ENCODE data around the gene SHISA6.

SHISA6 gene

DNA sequence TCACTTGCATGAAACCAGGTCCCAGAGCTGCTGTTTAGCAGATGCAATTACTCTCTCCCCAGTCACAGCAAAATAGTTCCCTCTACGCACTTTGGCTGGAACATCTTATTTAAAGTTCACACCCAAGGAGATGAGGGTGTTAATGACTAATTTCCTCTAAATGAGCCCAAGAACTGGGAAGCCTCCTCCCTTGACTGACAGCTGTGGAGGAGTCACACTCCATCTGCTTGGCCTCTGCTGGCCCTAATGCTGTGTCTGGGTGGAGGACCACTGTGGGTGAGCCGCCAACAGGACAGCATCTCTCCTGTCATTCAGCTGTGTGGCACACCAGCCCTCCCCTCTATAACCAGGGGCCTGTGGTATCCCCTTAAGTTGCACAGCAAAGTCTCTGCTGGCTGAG, 115.4 kb downstream of the SHISA6 start:
- no peak for ATAC-seq

DNA sequence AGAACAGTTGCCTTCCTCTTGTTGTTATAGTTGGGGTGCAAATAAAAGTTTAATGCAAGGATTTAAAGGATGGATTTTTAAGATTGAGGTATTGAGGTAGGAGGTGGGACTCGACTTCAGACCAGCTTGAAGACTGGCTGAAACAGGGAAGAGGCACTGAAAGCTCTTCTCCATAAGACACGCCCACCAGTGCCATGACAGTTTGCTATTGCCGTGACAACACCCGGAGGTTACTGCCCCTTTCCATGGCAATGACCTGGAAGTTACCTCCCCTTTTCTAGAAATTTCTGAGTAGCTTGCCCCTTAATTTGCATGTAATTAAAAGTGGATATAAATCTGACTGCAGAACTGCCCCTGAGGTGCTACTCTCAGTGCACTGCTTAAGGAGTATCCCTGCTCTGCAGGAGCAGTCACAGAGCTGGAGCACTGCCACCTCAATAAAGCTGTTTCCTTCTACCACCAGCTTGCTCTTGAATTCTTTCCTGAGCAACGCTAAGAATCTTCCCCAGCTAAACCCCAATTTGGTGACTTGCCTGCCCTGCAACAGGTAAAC, 122.6 kb downstream of the SHISA6 start:
- ATAC-seq: no peak

DNA sequence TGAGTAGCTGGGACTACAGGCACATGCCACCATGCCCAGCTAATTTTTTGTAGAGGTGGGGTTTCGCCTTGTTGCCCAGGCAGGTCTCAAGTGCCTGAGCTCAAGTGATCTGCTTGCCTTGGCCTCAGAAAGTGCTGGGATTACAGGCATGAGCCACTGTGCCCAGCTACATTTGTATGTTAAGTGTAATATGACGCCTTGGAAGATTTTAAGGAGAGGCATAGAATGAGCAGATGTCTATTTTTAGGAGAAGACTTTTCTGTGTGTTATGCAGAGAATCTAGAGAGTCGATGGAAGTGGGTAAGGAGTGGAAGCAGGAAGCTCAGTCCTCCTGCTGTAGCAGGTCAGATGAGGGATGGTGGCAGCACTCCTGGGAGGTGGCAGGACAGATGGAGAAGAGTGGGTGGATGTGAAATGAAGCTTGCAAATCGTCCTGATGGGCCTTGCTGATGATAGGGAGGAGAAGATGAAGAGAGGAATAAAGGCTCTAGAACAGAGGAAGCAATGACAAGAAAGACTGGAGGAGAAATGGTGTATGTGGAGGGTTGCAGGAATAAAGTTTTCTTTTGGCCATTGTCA, 125.3 kb downstream of the SHISA6 start:
- ATAC-seq: no peak

DNA sequence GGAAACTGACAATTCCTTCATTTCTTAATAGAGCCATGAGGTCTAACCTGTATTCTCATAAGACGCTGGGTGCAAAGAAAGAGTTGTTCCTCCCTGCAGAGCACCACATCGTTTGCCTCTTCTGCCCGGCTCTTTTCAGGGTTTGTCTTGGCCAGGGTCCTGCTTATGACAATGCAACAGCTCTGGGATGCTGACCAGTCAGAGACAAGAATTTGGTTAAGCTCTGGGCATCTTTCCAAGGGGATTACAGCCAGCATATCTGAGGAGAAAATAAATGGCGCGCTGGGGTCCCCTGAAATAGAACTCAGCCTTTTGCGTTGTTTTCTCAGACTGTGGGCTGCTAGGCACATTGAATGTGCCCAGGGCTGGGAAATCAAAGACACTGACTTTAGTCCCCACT, 128.6 kb downstream of the SHISA6 start:
- no peak for ATAC-seq

DNA sequence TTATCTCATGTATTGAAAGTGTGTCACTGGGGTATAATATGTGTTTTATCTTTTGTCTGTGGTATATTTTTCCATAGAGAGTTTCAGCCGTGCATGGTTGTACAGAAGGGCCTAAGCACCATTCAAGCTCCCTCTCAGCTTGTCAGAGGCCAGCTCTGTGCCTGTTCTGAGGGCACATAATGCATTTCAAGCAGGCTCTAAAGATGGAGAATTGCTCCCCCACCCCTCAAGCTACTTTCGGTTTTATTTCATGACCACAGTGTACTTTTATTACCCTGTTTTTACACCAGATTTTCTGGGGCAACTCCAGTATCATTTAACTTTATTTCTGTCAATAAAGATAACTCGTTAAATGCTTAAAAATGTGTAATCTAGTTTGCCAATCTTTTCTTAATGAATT, 131.7 kb downstream of the SHISA6 start:
- no peak for ATAC-seq

DNA sequence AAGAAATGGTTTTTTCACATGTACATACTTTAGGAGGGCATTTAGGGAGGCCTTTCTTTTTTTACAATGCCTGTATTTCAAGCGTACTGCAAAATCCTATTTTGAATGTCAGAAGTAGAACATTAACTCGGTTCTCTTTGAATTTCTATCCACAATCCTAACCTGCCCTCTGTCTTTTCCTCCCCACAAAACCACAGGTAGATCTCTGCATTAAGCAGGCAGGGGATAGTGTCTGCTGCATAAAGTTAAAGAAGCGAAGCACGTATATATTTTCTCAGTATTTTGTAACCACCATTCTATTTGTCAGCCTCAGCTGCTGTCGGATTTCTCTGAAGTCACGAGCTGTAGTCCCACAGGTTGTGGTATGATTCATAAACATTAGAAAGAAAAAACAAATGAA, 137.5 kb downstream of the SHISA6 start:
- no peak for ATAC-seq

DNA sequence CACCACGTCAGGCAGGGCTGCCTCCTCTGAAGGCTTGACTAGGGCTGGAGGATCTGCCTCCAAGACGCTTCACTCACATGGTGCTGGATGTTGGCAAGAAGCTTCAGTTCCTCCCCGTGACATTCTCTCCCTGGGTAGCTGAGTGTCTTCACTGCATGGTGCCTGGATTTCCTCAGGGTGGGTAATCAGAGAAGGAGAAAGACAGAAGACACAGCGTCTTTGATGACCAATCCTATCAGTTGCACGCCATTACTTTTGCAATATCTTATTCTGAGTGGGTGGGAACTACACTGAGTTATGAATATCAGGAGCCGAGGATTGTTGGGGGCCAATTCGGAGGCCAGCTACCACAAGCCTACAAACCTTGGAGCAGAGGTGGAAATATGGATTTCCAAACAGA, 139.7 kb downstream of the SHISA6 start:
- ATAC-seq: no peak

DNA sequence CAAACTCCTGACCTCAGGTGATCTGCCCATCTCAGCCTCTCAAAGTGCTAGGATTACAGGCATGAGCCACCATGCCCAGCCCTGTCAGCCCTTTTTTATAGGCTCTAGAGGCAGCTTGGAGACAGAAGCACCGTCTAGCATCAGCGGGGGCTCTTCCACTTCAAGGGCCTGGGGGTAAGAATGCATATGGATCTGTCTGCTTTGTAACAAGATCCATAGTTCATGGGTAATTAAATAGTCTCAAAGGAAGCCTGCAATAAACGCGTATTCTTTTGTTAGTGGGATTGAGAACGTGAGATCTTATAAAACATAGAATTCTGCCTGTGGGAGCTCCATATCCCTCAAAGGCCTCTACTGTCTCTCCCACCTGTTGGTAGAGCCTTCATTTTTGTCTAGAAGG, 142.1 kb downstream of the SHISA6 start:
- no peak for ATAC-seq

DNA sequence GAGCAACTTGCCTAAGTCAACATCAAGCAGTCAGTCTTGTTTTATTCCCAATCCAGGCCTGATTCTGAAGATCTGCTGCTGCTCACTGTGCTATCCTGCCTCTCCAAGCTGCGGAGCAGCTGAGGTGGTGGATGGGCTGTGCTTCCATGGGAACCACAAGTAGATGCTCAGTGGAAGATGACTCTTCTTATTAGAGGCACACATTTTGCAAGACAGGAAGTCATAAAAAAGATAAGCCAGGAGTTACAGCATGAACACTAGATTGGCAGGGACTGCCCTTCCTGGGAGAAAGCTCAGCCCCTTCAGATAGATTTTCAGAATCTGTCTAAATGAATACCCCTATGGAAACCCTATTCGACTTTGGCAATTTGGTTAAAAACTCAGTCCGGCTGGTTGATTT, 143.1 kb downstream of the SHISA6 start:
- ATAC-seq: no peak

DNA sequence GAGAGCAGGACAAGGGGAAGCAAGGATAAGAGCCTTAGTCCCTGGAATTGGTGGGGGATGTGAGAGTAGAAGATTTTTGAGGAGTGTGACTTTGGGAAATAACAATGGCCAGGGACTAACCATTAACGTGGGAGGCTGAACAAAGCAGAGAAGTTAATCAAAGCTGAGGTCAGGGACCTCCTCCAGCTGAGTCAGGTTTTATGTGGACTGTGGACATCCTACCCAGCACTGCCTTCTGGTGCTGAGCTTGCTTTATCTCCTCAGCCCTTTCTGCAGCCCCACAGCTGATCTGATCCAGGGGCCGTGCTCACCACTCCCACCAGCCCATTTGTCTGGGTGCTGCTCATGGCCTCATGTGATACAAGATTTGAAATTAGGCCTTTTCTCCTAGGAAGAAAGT, 146.6 kb downstream of the SHISA6 start:
- no peak for ATAC-seq

DNA sequence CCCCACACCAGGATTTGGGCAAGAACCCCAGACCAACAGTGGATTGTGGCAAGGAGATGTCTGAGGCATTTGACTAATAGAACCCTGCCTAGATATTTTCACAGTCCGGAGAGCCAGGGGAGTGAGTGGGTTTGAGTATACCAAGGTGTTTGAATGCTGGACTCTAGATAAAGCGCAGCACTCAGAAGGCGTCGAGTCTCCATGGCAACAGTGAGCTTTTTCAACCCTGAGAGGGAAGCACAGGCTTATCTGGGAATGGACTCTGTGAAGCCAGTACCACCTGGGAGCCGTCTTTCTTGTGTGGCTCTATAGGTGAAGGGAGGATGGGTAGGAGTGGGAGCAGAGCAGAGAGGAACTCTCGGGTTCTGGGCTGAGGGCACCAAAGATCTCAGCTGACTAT, 147.0 kb downstream of the SHISA6 start:
- no peak for ATAC-seq

DNA sequence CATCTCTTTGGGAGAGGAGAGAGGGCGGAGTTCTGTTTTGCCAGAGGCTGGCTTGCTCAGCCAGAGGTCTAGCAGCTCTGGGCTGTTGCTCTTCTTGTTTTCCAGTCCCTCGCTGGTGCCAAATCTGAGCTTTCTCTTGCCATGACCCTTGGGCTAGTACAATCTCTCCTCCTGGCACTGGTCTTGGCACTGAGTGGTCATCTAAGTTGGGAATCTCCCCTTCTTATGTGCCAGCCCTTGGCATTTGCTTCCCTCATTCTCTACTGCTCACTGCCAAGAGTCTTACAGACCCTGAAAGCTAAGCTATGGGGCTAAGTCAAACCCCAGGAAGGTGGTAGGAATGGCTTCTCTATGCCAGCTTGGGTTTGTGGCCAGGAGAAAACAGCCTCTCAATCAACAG, 148.6 kb downstream of the SHISA6 start:
- ATAC-seq: no peak

DNA sequence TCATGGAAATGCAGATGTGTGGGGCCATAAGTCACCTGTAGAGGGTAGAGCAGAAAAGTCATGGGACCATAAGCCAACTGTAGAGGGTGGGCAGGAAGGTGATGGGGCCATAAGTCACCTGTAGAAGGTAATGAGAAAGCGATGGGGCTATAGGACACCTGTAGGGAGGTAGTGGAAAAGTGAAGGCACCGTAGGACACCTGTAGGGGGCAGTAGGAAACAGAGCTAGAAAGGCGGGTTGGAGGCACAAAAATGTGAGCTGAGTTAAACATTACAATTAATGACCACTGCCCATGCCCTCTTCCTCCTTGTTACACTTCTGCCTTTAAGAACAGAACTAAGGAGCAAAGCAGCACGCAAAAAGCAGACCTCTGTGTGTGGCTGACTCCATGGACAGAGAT, 150.1 kb downstream of the SHISA6 start:
- no peak for ATAC-seq

DNA sequence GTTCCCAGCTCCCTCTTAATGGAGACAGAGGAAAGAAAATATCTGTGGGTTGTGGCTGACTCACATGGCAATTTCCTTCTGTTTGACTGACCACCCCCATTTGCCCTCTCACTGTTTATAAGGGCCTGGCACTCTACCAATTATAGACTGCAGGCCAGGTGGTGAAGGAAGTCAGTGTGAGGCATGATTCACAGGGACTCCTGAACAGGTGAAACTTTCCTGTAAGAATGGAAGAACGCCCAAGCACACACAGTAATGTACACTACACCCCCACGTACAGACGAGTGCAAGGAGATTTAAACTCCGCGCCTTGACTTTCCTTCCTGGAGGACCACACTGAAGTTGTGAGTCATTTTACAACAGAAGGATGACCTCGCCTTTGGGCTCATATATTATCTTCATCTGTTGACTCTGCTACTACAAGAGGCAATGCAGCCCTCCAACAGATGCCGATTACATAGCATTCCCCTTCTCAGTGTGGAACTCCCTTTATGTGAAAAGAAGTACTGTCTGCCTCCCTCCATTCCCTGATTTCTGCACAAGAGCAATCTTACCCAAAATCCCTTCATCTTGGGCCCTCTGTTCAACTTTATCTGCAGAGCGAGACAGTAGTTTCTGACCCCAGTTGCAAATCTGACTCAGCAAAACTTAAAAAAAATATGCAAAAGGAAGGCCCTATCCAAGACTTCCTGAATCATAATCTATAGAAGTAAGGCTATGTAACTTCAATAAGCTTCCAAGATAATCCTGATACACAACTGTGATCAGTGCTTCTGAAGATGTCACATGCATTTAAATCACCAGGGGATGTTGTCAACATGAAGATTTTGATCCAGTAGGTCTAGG, 163.6 kb downstream of the SHISA6 start:
- no peak for ATAC-seq

DNA sequence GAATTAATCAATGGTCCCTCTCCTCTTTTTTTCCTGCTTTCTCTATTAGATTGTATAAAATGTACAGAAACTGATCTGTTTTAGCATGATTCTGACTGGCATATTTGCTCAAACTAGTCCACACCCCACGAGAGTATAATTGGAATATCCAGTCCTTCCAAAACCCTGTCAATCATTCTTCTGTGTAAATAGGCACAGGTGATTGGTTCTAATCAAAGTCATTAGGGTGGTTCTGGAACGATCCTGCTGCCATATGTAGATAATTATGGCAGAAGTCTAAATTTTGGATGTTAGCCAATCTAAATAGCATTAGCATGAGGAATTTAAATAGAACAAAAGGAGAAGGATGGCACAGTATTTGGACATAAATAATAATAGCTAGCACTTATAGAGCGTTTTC, 165.7 kb downstream of the SHISA6 start:
- no peak for ATAC-seq

DNA sequence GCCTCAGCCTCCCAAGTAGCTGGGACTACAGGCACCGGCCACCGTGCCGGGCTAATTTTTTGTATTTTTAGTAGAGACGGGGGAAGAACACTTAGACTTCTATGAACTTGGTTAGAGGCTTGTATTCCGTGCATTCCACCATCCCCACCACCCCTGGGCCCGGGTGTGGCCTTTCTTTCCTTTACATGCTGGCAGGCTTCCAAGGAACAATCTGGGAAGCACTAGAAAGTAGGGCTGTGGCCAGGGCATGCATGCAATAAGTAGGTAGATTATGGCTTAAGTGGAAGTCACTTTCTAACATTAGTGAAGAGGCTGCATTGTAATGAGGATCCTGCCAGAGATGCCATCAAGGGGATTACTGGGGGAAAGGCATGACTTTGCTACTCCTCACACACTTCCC, 171.6 kb downstream of the SHISA6 start:
- ATAC-seq: no peak

DNA sequence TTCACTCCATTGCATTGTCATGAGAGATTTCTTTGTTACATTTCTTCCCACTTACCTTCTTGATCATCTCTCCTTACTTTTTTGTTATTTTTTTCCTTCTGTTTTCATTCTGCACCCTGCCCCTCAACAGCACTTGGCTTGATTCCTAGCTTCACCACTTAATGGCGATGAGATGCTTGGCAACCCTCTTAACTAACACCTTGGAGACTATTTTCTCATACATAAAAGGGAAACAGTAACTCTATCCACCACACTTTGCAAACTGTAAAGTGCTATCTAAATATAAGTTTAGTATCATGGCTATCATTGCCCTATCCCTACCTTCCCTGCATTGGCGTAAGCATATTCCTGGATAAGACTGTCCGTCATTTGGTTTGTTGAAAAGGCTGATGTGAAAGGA, 177.3 kb downstream of the SHISA6 start:
- ATAC-seq: no peak

DNA sequence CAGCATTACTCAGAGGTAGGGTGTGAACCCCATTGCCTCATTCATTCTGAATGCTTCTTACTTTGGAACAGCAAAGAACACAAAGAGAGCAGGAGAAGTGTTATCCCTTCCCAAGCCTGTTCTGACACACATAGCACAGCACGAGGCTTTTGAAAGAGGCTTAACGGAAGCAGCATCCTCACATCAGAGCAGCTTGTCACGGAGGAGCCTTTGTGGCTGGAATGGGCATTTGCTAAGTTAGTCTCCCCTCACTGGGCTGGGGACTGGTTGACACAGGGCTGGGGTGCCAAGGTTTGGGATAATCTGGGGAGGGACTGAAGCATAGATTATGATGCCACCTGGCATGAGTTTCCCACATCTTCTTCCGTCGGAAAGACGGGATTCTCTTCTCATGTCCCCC, 189.7 kb downstream of the SHISA6 start:
- no peak for ATAC-seq

DNA sequence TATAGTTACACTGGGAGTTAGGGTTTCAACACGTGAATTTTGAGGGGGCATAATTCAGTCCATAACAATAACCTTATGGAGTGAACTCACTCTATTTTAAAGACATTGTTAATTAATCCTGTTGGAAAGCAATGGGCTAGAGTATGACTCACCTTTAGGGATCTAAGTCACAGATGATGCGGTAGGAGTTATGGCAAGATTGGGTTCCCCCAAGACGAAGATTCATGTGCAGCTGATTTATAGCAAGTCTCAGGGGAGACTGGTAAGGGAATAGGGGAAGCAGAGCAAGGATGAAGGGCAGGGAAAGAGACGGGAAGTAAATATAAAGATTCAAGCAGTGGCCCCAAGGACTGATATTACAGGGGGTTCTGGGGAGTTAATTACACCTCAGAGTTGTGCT, 197.7 kb downstream of the SHISA6 start:
- ATAC-seq: no peak

DNA sequence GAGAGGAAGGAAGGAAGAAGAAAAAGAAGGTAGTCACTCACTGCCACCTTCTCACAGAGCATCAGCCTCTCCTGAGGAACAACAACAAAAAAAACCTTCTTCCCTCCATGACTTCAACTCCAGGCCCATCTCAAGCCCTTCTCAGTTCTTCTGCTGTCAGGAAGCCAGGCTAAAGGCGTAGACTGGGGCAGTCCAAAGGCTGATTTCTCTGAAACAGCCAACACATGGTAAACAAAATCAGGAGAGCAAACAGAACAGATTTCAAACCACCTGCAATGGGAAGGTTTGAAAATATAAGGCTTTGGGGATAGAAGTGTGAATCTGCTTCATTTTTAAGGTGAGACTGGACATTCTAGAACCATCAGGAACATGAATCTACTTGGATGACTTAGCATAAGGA, 200.0 kb downstream of the SHISA6 start:
- ATAC-seq: no peak

DNA sequence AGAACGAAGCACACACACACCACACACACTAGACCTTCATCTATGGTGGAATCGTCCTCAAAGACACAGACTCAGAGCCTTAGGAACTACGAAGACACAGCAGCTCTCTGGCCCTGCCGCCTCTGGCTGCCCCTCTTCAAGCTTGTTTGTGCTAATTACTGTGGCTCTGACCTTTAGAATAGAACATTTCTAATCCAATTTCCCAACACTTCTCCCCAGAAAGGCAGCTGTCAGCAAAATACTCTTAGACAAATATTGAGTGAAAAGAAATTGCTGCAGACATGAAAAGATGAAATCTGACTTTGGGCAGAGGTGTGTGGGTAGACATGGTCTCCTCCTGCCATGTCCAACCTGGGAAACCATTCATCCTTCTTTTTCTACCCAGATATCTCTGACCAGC, 205.3 kb downstream of the SHISA6 start:
- no peak for ATAC-seq

DNA sequence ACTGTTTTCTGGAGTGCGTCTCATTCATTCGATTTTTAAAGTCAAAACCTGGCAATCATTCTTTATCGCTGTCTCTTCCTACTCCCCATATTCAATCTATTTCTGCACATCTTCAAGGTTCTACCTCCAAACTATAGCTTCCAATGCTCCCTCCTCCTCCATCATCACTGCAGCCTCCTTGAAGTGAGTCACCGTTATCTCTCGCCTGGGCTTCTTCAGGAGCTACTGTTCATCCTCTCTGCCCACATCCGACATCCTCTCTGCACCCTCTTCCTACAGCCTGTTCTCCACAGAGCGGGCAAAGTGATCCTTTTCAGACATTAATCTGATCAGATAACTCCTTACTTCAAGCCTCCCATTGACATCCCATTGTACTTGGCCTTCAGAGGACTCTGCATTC, 213.1 kb downstream of the SHISA6 start:
- no peak for ATAC-seq

DNA sequence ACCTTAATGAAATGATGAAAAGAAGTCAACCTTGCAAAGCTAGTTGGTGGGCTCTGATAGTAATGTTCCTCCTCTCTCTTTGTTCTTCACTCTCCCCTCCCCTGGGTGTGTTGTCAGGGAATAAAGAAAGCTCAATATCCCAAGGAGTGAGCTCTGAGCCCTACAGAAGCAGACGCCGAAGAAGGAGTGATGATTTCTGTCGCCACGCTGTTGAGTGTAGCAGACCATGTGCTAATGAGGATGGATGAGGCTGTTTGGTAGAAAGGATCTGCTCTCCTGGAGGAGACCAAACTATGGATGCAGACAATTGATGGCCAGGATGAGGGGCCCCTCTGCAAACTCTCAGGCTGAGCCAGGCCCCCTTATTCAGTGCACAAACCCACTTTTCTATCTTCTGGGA, 217.3 kb downstream of the SHISA6 start:
- no peak for ATAC-seq

DNA sequence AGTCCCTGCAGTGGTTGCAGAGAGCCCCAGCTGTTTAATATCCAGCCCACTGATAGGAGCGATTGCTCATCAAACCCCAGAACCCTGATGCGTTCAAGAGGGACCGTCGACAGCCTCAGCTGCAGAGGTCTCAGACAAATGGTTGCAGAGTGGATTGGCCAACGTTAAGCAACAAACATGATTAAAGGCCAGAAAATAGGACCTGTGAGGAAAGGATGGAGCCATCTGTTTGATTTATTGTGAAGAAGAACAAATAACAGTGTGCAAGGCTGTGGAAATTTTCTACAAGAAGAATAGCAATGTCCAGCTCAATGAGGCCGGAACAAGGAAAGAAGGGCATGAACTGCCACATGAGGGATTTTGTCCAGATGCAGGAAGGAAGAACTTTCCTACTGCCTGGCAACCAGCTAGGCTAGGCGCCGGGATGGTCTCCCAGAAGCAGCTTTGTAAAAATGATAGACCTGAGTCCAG, 218.9 kb downstream of the SHISA6 start:
- no peak for ATAC-seq

Measured in activated CD4-positive, CD25-positive, alpha-beta regulatory T cell treated with anti-CD3 and anti-CD28 coated beads, Interleukin-2, amount 50 U/mL, for 24 hours (primary cell).